ENCODE measurements around the gene CDH13.
"Not testable (repeated sequence)": the region's sequence is repeated elsewhere in the genome, so short reads cannot be mapped to it uniquely, and the experiment has no call there.

Gene CDH13

DNA sequence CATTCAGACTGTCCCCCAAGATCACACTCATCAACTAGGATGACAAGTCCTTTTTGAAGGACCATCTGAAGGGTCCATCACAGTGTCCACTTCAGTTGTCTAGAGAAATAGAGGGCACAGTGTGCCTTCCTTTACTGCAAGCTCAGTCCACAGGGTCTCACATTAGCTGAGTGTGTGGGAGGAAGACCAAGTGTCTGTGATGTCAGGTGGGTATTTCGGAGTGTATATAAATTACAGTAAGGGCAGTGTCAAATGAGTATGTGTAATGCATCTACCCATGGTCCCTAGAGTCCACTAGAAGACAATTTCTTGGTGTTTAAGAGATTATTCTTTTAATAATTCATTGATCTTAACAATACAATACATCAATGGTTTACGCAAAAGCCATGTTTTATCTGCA is 272.2 kb downstream of the CDH13 start:
- no peaks in the 10 kb centered on the region for H3K27me3 ChIP-seq (ENCODE audit: control insufficient read depth in 5 of 5, insufficient read depth in 4 of 5, low read length in 5 of 5)
- no peak overlapping the region for H3K9ac ChIP-seq (ENCODE audit: low read length in 5 of 5)
- H3K36me3 ChIP-seq (ENCODE audit: control insufficient read depth in 5 of 5, insufficient read depth in 5 of 5, low read length in 5 of 5): no peaks in the 10 kb centered on the region
- no peak overlapping the region for H3K4me3 ChIP-seq (ENCODE audit: low read depth in 1 of 5, low read length in 5 of 5)
- no peak overlapping the region for H3K27ac ChIP-seq (ENCODE audit: low read depth, low read length)
- H3K9me3 ChIP-seq (ENCODE audit: control insufficient read depth in 5 of 5, low read length in 5 of 5): no peaks in the 10 kb centered on the region
- peaks cover 0 to 13% (median 10%) of the 10 kb centered on the region in 5 donors for H3K4me1 ChIP-seq (ENCODE audit: control insufficient read depth in 5 of 5, insufficient read depth in 5 of 5, low read length in 5 of 5)

DNA sequence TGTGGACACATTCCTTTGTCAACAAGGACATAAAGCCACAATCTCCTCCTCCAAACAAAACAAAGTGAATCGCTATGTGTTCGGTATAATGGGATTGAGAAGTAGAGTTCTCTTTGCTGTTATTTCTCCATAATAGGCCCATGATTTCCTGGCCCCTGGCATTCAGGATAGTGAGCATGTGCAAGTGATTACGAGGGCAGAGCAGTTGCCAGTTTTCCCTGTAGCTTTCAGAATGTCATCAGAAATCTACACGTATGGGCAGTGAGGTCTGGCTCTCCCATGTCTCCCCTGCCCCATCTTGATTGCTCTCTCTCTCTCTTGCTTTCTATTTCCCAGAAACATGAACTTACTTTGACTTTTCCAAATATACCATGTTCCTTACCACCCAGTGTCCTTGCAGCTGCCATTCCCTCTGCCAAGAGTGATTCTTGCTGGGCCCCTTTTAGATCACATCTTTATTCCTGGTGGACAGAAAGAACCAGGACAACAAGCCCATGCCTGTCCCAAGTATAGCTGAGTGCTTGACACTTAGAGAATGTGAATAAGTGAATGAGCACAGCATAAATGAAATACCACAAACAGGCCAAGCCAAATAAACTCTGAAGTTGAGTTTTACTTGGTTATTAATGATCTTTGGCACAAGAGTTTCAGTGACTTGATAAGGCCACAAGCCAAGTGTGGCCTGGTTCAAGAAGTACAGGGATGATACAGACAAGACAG is 273.1 kb downstream of the CDH13 start:
- H3K9me3 ChIP-seq (ENCODE audit: control insufficient read depth in 5 of 5, low read length in 5 of 5): no peaks in the 10 kb centered on the region
- H3K4me1 ChIP-seq (ENCODE audit: control insufficient read depth in 5 of 5, insufficient read depth in 5 of 5, low read length in 5 of 5): peaks cover 0 to 13% (median 10%) of the 10 kb centered on the region in 5 donors
- no peaks in the 10 kb centered on the region for H3K36me3 ChIP-seq (ENCODE audit: control insufficient read depth in 5 of 5, insufficient read depth in 5 of 5, low read length in 5 of 5)
- no peak overlapping the region for H3K9ac ChIP-seq (ENCODE audit: low read length in 5 of 5)
- no peak overlapping the region for H3K4me3 ChIP-seq (ENCODE audit: low read depth in 1 of 5, low read length in 5 of 5)
- H3K27me3 ChIP-seq (ENCODE audit: control insufficient read depth in 5 of 5, insufficient read depth in 4 of 5, low read length in 5 of 5): no peaks in the 10 kb centered on the region
- H3K27ac ChIP-seq (ENCODE audit: low read depth, low read length): no peak overlapping the region

DNA sequence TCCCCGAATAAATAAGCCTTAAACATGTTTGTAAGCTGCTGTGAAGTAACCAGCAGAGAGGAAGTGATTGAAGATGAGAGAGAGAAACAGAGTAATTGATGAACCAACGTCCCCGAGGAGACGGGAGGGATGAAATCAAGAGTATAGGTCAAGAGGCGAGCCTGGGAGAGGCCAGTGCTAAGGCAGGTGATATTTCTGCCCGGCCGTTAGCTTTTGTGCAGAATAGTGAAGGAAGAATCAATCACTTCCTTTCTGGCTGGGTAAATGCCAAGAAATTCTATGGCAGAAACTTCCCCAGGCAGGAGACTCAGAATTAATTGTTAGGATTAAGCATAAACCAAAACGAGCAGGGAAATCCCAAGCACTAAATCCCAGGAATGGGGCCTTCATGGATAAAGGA is 273.8 kb downstream of the CDH13 start:
- no peaks in the 10 kb centered on the region for H3K27me3 ChIP-seq (ENCODE audit: control insufficient read depth in 5 of 5, insufficient read depth in 4 of 5, low read length in 5 of 5)
- peaks cover 0 to 13% (median 10%) of the 10 kb centered on the region in 5 donors for H3K4me1 ChIP-seq (ENCODE audit: control insufficient read depth in 5 of 5, insufficient read depth in 5 of 5, low read length in 5 of 5)
- H3K9ac ChIP-seq (ENCODE audit: low read length in 5 of 5): no peak overlapping the region
- no peaks in the 10 kb centered on the region for H3K9me3 ChIP-seq (ENCODE audit: control insufficient read depth in 5 of 5, low read length in 5 of 5)
- no peak overlapping the region for H3K4me3 ChIP-seq (ENCODE audit: low read depth in 1 of 5, low read length in 5 of 5)
- H3K27ac ChIP-seq (ENCODE audit: low read depth, low read length): no peak overlapping the region
- no peaks in the 10 kb centered on the region for H3K36me3 ChIP-seq (ENCODE audit: control insufficient read depth in 5 of 5, insufficient read depth in 5 of 5, low read length in 5 of 5)

DNA sequence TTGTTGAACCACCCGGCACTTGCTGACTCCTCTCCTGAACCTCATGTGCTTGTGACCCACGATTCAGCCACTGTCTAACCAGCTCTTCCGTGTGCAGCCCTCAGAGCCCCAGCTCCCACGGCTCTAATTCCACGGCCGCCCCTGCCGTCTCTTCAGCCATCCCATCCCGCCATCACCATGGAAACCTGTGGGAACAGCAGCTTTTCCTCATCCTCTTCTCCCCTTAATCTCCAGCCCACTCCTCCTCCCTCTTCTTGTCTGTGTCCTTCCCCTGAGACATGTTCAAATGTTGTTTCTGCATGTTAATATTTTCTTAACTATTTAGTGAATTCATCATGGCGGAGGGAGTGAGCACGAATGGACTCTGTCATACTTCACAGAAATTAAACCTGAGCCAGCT is 285.2 kb downstream of the CDH13 start:
- no peaks in the 10 kb centered on the region for H3K9me3 ChIP-seq (ENCODE audit: control insufficient read depth in 5 of 5, low read length in 5 of 5)
- peaks cover 0 to 6% (median 0%) of the 10 kb centered on the region in 5 donors for H3K27me3 ChIP-seq (ENCODE audit: control insufficient read depth in 5 of 5, insufficient read depth in 4 of 5, low read length in 5 of 5)
- H3K4me1 ChIP-seq (ENCODE audit: control insufficient read depth in 5 of 5, insufficient read depth in 5 of 5, low read length in 5 of 5): no peaks in the 10 kb centered on the region
- no peak overlapping the region for H3K27ac ChIP-seq (ENCODE audit: low read depth, low read length)
- no peak overlapping the region for H3K4me3 ChIP-seq (ENCODE audit: low read depth in 1 of 5, low read length in 5 of 5)
- no peak overlapping the region for H3K9ac ChIP-seq (ENCODE audit: low read length in 5 of 5)
- no peaks in the 10 kb centered on the region for H3K36me3 ChIP-seq (ENCODE audit: control insufficient read depth in 5 of 5, insufficient read depth in 5 of 5, low read length in 5 of 5)

DNA sequence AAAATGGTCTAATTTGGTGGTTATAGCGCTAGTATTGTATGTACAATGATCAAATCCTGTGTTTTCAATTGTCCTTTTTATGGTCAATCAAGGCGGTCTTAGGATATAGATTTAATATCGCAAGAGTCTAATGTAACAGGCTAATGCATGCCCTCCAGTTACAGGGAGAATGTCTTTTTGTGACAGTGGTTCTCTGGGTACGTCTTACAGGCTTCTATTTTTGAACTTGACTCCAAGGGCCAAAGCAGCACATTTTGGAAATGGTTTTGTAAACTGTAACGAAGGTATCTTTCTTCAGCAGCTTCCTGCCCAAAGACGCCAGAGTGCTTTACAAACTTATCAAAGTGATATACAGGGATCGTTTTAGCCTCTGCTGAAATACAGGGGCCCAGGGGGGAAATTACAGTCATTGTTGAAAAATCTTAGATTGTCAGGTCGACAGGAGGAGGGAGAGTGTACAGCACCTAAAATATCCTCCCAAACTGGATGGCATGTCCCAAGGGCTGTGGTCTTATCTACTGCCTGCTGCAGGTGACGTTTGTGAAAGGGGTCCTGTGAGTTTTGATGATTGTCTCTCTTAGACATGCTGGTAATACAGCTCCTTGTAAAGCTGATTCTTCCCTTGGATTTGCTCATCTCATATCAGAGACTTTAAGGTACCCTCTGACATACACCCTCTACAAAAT is 288.5 kb downstream of the CDH13 start:
- no peaks in the 10 kb centered on the region for H3K4me1 ChIP-seq (ENCODE audit: control insufficient read depth in 5 of 5, insufficient read depth in 5 of 5, low read length in 5 of 5)
- H3K36me3 ChIP-seq (ENCODE audit: control insufficient read depth in 5 of 5, insufficient read depth in 5 of 5, low read length in 5 of 5): no peaks in the 10 kb centered on the region
- H3K9ac ChIP-seq (ENCODE audit: low read length in 5 of 5): no peak overlapping the region
- peaks cover 0 to 6% (median 0%) of the 10 kb centered on the region in 5 donors for H3K27me3 ChIP-seq (ENCODE audit: control insufficient read depth in 5 of 5, insufficient read depth in 4 of 5, low read length in 5 of 5)
- H3K27ac ChIP-seq (ENCODE audit: low read depth, low read length): no peak overlapping the region
- peaks cover 0 to 1% (median 0%) of the 10 kb centered on the region in 5 donors for H3K9me3 ChIP-seq (ENCODE audit: control insufficient read depth in 5 of 5, low read length in 5 of 5)
- no peak overlapping the region for H3K4me3 ChIP-seq (ENCODE audit: low read depth in 1 of 5, low read length in 5 of 5)

DNA sequence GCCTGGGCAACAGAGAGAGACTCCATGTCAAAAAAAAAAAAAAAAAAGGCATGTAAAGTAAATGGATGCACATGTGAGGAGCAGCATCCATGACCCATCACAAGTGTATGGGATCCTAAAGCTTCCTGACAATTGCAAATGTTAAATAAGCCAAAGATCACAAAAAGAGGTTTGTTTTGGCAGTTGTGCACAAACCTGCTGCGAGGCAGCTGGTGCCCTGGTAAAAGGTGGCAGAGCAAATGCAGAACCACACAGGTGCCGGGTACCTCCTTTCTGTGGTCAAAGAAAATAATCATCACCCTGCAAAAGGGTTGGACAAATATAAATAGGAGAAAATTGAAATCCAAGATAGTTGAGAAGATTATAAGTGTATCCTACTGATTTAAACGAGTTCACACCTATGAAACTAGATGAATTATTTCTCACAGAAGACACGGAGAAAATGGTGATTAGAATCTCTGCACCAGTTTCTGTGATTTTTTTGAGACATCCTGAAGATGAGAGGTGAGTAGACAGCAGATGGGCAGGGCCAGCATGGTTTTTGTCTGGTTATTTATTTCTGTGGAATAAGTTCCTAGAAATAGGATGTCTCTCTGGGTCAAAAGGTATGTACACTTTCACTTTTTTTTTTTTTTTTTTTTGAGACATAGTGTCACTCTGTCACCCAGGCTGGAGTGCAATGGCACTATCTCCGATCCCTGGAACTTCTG is 291.3 kb downstream of the CDH13 start:
- Histone ChIP-seq H3K9ac (ENCODE audit: low read length in 5 of 5) (no peak overlapping the region), H3K4me3 (ENCODE audit: low read depth in 1 of 5, low read length in 5 of 5) (no peak overlapping the region), H3K27ac (ENCODE audit: low read depth, low read length) (no peak overlapping the region), H3K9me3 (ENCODE audit: control insufficient read depth in 5 of 5, low read length in 5 of 5) (peaks cover 0 to 6% (median 3%) of the 10 kb centered on the region in 5 donors), H3K4me1 (ENCODE audit: control insufficient read depth in 5 of 5, insufficient read depth in 5 of 5, low read length in 5 of 5) (no peaks in the 10 kb centered on the region), H3K36me3 (ENCODE audit: control insufficient read depth in 5 of 5, insufficient read depth in 5 of 5, low read length in 5 of 5) (no peaks in the 10 kb centered on the region), H3K27me3 (ENCODE audit: control insufficient read depth in 5 of 5, insufficient read depth in 4 of 5, low read length in 5 of 5) (no peaks in the 10 kb centered on the region)

DNA sequence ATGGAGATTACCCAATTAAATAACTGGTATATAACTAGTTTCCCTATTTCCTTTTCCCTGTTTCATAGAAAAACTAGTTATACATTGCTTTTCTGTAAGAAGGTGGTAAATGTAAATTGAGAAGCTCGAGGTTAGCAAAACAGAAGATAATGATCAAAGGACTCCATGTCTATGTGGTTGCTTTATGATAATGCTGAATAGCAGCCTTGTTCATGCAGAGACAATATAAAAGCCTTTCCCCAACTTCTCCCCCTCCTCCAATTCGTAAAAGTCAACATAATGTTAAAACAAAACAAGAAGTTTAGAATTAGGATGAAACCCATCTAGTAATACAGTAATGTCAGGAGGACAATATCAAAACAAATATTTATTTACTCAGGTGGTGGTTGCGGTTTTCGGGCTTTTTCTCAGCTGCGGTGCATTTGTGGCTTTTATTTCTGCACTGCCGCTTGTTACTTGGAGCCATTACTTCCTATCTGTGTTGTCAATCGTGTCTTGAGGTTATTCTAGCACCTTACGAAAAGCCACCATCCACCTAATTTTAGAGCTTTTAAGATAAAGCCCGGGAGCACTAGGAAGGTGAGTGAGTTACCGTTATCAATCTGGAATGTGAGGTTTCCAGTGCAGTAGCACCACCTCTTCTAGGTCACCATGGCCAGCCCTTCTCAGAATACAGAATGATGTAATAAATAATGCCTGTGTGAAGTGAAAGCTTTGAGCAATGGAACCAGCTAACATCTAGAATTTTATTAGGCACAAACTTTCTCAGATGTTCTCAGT is 297.5 kb downstream of the CDH13 start:
- peaks cover 0 to 14% (median 13%) of the 10 kb centered on the region in 5 donors for H3K9me3 ChIP-seq (ENCODE audit: control insufficient read depth in 5 of 5, low read length in 5 of 5)
- no peak overlapping the region for H3K27ac ChIP-seq (ENCODE audit: low read depth, low read length)
- H3K36me3 ChIP-seq (ENCODE audit: control insufficient read depth in 5 of 5, insufficient read depth in 5 of 5, low read length in 5 of 5): no peaks in the 10 kb centered on the region
- H3K4me3 ChIP-seq (ENCODE audit: low read depth in 1 of 5, low read length in 5 of 5): no peak overlapping the region
- H3K27me3 ChIP-seq (ENCODE audit: control insufficient read depth in 5 of 5, insufficient read depth in 4 of 5, low read length in 5 of 5): peaks cover 0 to 5% (median 0%) of the 10 kb centered on the region in 5 donors
- no peaks in the 10 kb centered on the region for H3K4me1 ChIP-seq (ENCODE audit: control insufficient read depth in 5 of 5, insufficient read depth in 5 of 5, low read length in 5 of 5)
- H3K9ac ChIP-seq (ENCODE audit: low read length in 5 of 5): no peak overlapping the region

DNA sequence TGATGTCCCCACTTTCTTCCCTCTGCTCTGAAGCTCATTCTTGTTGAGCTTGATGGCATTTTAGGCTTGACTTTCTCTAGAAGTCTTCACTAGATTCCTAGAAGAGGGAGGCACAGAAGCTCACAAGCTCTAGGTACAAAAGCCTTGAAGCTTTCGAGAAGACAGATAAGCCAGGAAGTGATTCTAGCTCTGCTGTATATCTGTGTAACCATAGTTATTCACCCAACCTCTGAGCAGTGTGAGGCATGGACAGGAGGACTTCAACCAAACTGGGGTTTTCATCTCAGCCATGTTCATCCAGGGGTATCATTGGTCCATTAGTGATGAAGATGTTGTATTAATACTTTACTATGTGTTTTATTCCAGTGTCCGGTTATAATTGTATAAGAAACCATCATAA is 299.7 kb downstream of the CDH13 start:
- Histone ChIP-seq H3K36me3 (ENCODE audit: control insufficient read depth in 5 of 5, insufficient read depth in 5 of 5, low read length in 5 of 5) (no peaks in the 10 kb centered on the region), H3K9ac (ENCODE audit: low read length in 5 of 5) (no peak overlapping the region), H3K27me3 (ENCODE audit: control insufficient read depth in 5 of 5, insufficient read depth in 4 of 5, low read length in 5 of 5) (peaks cover 0 to 5% (median 0%) of the 10 kb centered on the region in 5 donors), H3K27ac (ENCODE audit: low read depth, low read length) (no peak overlapping the region), H3K4me1 (ENCODE audit: control insufficient read depth in 5 of 5, insufficient read depth in 5 of 5, low read length in 5 of 5) (no peaks in the 10 kb centered on the region), H3K9me3 (ENCODE audit: control insufficient read depth in 5 of 5, low read length in 5 of 5) (peaks cover 0 to 10% (median 8%) of the 10 kb centered on the region in 5 donors), H3K4me3 (ENCODE audit: low read depth in 1 of 5, low read length in 5 of 5) (no peak overlapping the region)

DNA sequence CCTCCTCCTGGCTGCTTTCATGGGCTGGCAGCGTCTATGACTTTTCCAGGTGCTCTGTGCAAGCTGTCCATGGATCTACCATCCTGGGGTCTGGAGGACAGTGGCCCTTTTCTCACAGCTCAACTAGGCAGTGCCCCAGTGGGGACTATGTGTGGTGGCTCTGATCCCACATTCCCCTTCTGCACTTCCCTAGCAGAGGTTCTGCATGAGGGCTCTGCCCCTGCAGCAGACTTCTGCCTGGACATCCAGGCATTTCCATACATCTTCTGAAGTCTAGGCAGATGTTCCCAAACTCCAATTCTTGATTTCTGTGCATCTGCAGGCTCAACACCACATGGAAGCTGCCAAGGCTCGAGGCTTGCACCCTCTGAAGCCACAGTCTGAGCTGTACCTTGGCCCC is 307.2 kb downstream of the CDH13 start:
- not testable (repeated sequence) for H3K9ac ChIP-seq (ENCODE audit: low read length in 5 of 5); H3K27me3 ChIP-seq (ENCODE audit: control insufficient read depth in 5 of 5, insufficient read depth in 4 of 5, low read length in 5 of 5); H3K27ac ChIP-seq (ENCODE audit: low read depth, low read length); H3K36me3 ChIP-seq (ENCODE audit: control insufficient read depth in 5 of 5, insufficient read depth in 5 of 5, low read length in 5 of 5); H3K4me3 ChIP-seq (ENCODE audit: low read depth in 1 of 5, low read length in 5 of 5); H3K4me1 ChIP-seq (ENCODE audit: control insufficient read depth in 5 of 5, insufficient read depth in 5 of 5, low read length in 5 of 5)
- peaks cover 0 to 15% (median 0%) of the 10 kb centered on the region in 5 donors for H3K9me3 ChIP-seq (ENCODE audit: control insufficient read depth in 5 of 5, low read length in 5 of 5)
